MV-4-11 (cell line): ENCODE measurements around the gene COL4A1.

Experiments used
- DNase-seq: peaks from one replicate; lab custom pipeline; 2025; lab: John Stamatoyannopoulos, UW

COL4A1 gene

GRCh38 chr13:110109910-110110309 is 197.0 kb downstream of the COL4A1 start:
- no peak for DNase-seq

GRCh38 chr13:110109140-110109783 is 197.7 kb downstream of the COL4A1 start:
- DNase-seq = no peak

GRCh38 chr13:110108348-110109139 is 198.4 kb downstream of the COL4A1 start:
- DNase-seq = peak; percentile 8

- DNase-seq = no peak
Observed at GRCh38 chr13:110107568-110108347, 199.2 kb downstream of the COL4A1 start.

GRCh38 chr13:110106726-110107125 is 200.2 kb downstream of the COL4A1 start:
- DNase-seq = no peak

- no peak for DNase-seq
Observed at GRCh38 chr13:110105136-110105535, 201.8 kb downstream of the COL4A1 start.

GRCh38 chr13:110103534-110103933 is 203.4 kb downstream of the COL4A1 start:
- no peak for DNase-seq

- no peak for DNase-seq
Observed at GRCh38 chr13:110103026-110103425, 203.9 kb downstream of the COL4A1 start.

GRCh38 chr13:110102053-110102452 is 204.9 kb downstream of the COL4A1 start:
- no peak for DNase-seq

- no peak for DNase-seq
Observed at GRCh38 chr13:110099922-110100321, 207.0 kb downstream of the COL4A1 start.
